ENCODE results near the gene FAM83E. TPM values are rescaled to one million over a fixed set of nuclear protein-coding genes. Genes with fewer than 3 reads are reported as not detected.

Gene FAM83E
- total RNA-seq, 4 donors from 2014 or later, result 0.32 to 0.69 (median 0.37) TPM

- Histone ChIP-seq H3K4me3 (peak overlapping the region; percentile 63 to 73 (median 67)), H3K4me1 (peaks cover 17 to 29% (median 26%) of the 10 kb centered on the region in 4 donors), H3K27ac (replicated peaks in 1 of 4) (peak overlapping the region; percentile 89 to 94 (median 91)), H3K36me3 (no peaks in the 10 kb centered on the region), H3K27me3 (no peaks in the 10 kb centered on the region), H3K9me3 (no peaks in the 10 kb centered on the region)
- intact Hi-C loops (cut with DNase I), result loop anchor here (10.0 kb wide), 2 partner anchors 148 to 198 kb away; no protein-coding TSS in a partner anchor
- DNase-seq (ENCODE audit: extremely low spot score), result no peak
- TF ChIP-seq POLR2AphosphoS5 (IDR thresholded peaks at IDR 0.05) (no peak), CTCF (IDR thresholded peaks at IDR 0.05) (no peak), EP300 (IDR thresholded peaks at IDR 0.05) (no peak), POLR2A (IDR thresholded peaks at IDR 0.05; ENCODE audit: low read depth) (no peak)
- WGBS, result 9% methylated on average over 10 of the region's 10 CpGs
Observed at GRCh38 chr19:48646722-48647216, 31.9 kb upstream of the FAM83E start.

- Histone ChIP-seq H3K9me3 (no peaks in the 10 kb centered on the region), H3K4me1 (peaks cover 17 to 29% (median 26%) of the 10 kb centered on the region in 4 donors), H3K36me3 (no peaks in the 10 kb centered on the region), H3K27me3 (no peaks in the 10 kb centered on the region), H3K4me3 (peak within 1 kb of the TSS; percentile 63 to 73 (median 67)), H3K27ac (replicated peaks in 1 of 4) (peak within 1 kb of the TSS; percentile 89 to 94 (median 91))
- TF ChIP-seq POLR2AphosphoS5 (IDR thresholded peaks at IDR 0.05) (peak; percentile 51 to 64), CTCF (IDR thresholded peaks at IDR 0.05) (peak; percentile 92 to 98 (median 96)), EP300 (IDR thresholded peaks at IDR 0.05) (no peak)
- DNase-seq (ENCODE audit: extremely low spot score), result no peak
- intact Hi-C loops (cut with DNase I), result loop anchor here (10.0 kb wide), 2 partner anchors 149 to 199 kb away; no protein-coding TSS in a partner anchor
- 1% methylated on average over 25 of the region's 33 CpGs for WGBS
Observed at GRCh38 chr19:48646001-48646721, 31.3 kb upstream of the FAM83E start, which contains the start of gene CA11. Gene CA11, minus strand, starts transcription at chr19:48646187. Its CDS starts 555 bp downstream, at chr19:48645632.

- DNase-seq (ENCODE audit: extremely low spot score), result no peak
- H3K4me3 ChIP-seq, result peak overlapping the region; percentile 63 to 73 (median 67)
- H3K36me3 ChIP-seq, result no peaks in the 10 kb centered on the region
- no peaks in the 10 kb centered on the region for H3K27me3 ChIP-seq
- 0% methylated on average over 6 of the region's 6 CpGs for WGBS
- TF ChIP-seq EP300 (IDR thresholded peaks at IDR 0.05) (no peak), POLR2A (IDR thresholded peaks at IDR 0.05; ENCODE audit: low read depth) (no peak), POLR2AphosphoS5 (IDR thresholded peaks at IDR 0.05) (no peak), CTCF (IDR thresholded peaks at IDR 0.05) (no peak)
- H3K4me1 ChIP-seq, result peaks cover 17 to 29% (median 26%) of the 10 kb centered on the region in 4 donors
- intact Hi-C loops (cut with DNase I), result loop anchor here (10.0 kb wide), 2 partner anchors 149 to 199 kb away; no protein-coding TSS in a partner anchor
- no peaks in the 10 kb centered on the region for H3K9me3 ChIP-seq
- peak overlapping the region; percentile 89 to 94 (median 91) for H3K27ac ChIP-seq (replicated peaks in 1 of 4)
Observed at GRCh38 chr19:48645620-48646000, 30.7 kb upstream of the FAM83E start.

GRCh38 chr19:48644839-48645619 is 30.2 kb upstream of the FAM83E start:
- no peaks in the 10 kb centered on the region for H3K27me3 ChIP-seq
- no peaks in the 10 kb centered on the region for H3K9me3 ChIP-seq
- peak overlapping the region; percentile 63 to 73 (median 67) for H3K4me3 ChIP-seq
- peaks cover 17 to 29% (median 26%) of the 10 kb centered on the region in 4 donors for H3K4me1 ChIP-seq
- WGBS, result 0% methylated on average over 20 of the region's 25 CpGs
- H3K27ac ChIP-seq (replicated peaks in 1 of 4), result peak overlapping the region; percentile 89 to 94 (median 91)
- intact Hi-C loops (cut with DNase I), result loop anchor here (10.0 kb wide), 2 partner anchors 150 to 200 kb away; no protein-coding TSS in a partner anchor
- DNase-seq (ENCODE audit: extremely low spot score), result no peak
- TF ChIP-seq CTCF (IDR thresholded peaks at IDR 0.05), result peak in 1 of 3 experiments; percentile 4
- TF ChIP-seq EP300 (IDR thresholded peaks at IDR 0.05), result no peak
- no peak for TF ChIP-seq POLR2A (IDR thresholded peaks at IDR 0.05; ENCODE audit: low read depth)
- peak; percentile 38 to 74 for TF ChIP-seq POLR2AphosphoS5 (IDR thresholded peaks at IDR 0.05)
- H3K36me3 ChIP-seq, result no peaks in the 10 kb centered on the region
